NCI-H1105 treated with DMSO at 0.1 percent for 48 hours (cell line): ENCODE data around the gene TMEM115.
"Not testable (repeated sequence)": the region's sequence is repeated elsewhere in the genome, so short reads cannot be mapped to it uniquely, and the experiment has no call there.

Source experiments
- DNase-seq: peaks from one replicate; lab custom pipeline; 2025; lab: John Stamatoyannopoulos, UW

Gene TMEM115

DNA sequence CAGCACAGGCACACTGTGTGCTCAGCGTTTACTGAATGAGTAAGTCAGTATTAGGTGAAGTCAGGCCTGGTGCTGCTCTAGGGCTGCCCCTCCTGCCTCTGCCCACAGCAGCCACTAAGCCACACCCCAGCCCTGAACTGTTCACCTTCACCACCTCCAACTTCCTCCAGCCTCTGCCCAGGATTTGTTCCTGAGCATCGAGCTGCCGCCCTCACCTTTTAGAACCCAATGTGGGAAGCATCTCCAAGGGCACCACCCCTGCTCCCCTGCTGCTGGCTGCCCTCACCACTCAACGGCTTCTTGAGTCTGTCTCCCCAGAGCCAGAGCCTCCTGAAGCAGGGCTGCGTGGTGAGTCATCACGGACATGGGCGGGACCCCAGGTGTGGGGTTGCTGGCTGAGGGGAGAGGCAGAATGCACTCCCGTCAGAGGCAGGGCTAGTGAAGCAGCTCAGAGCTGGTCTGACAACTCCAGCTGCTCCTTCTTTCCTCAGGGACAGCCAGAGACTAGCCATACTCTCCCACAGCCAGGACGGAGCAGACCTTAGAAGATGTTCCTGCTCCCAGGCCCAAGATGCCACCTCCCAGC, 42.6 kb downstream of the TMEM115 start:
- DNase-seq: no peak

DNA sequence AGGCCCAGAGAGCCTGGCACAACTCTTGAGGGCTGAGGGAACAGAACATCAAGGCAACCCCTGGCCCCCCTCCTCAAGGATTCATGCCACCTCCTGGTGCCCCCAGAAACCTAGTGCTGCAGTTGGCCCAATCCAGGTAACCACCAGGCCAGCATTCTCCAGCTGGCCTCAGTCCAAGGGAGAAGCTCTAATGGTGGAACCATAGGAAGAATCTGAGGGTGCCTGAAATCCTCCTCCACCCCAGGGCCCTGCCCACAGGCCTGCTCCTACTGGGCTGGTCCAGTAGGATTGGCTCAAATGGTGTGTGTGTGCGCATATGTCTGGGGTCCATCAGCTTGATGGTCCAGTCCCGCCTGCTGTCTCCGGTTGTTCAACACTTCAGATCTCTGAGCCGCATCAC, 44.5 kb downstream of the TMEM115 start:
- DNase-seq: no peak

DNA sequence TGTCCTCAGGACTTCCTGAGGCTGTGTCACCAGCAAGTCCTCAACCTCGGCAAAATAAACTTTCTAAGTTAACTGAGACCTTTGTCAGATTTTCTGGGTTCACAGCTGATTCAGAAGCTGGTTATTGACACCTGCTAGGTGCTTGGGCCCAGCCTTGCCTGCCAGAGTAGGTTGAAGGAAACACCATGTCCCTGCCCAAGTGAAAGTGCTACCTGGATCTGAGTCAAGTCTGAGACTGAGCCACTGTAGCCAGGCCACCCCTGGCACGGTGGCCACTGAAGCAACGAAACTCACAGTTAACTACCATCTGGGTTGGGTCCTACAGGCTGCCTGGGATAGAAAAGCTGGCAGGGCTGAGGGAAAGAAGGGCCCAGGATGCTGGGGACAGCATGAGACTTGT, 45.0 kb downstream of the TMEM115 start:
- no peak for DNase-seq

DNA sequence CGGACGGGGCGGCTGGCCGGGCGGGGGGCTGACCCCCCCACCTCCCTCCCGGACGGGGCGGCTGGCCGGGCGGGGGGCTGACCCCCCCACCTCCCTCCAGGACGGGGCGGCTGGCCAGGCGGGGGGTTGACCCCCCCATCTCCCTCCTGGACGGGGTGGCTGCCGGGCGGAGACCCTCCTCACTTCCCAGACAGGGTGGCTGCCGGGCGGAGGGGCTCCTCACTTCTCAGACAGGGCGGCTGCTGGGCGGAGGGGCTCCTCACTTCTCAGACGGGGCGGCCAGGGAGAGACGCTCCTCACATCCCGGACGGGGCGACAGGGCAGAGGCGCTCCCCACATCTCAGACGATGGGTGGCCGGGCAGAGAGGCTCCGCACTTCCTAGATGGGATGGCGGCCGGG, 47.3 kb downstream of the TMEM115 start:
- not testable (repeated sequence) for DNase-seq
